Left lung (tissue), 10 donors: ENCODE measurements around the gene LGALS9C. TPM values are rescaled to one million over a fixed set of nuclear protein-coding genes. Genes with fewer than 3 reads are reported as not detected.
"Not testable (repeated sequence)": the region's sequence is repeated elsewhere in the genome, so short reads cannot be mapped to it uniquely, and the experiment has no call there.

Source experiments
- ATAC-seq: fragments of 200-7000 bp; cut with Tn5 transposase; one replicate; pipeline ENCODE4 v1.9.1; 2020; ENCODE audit warnings: moderate library complexity
- DNase-seq, 4 donors: peaks; one replicate each; pipeline ENCODE4 v3.0.0-alpha.2; 2013 to 2020
- H3K27ac ChIP-seq, 2 donors: fragments of 200-600 bp; sonication (generic) in 1 of 2; one replicate each; pipeline versions ENCODE4 v1.5.0 to v1.8.0; 2020 to 2021
- H3K27me3 ChIP-seq, 2 donors: fragments of 200-600 bp; sonication (generic) in 1 of 2; one replicate each; pipeline versions ENCODE4 v1.5.0 to v1.8.0; 2020 to 2021
- H3K36me3 ChIP-seq, 2 donors: fragments of 200-600 bp; sonication (generic) in 1 of 2; one replicate each; pipeline versions ENCODE4 v1.5.0 to v1.8.0; 2020 to 2021
- H3K4me1 ChIP-seq, 2 donors: fragments of 200-600 bp; one replicate each; pipeline ENCODE4 v1.8.0; 2021
- H3K4me3 ChIP-seq, 2 donors: fragments of 200-600 bp; sonication (generic) in 1 of 2; one replicate each; pipeline versions ENCODE4 v1.5.0 to v1.8.0; 2020 to 2021; ENCODE audit warnings: mild to moderate bottlenecking in 1 of 2
- H3K9me3 ChIP-seq, 2 donors: fragments of 200-600 bp; sonication (generic) in 1 of 2; one replicate each; pipeline versions ENCODE4 v1.5.0 to v1.8.0; 2020 to 2021
- intact Hi-C, 2 donors: fragments of 100-400 bp; cut with DNase I; formaldehyde crosslinking; loops; one replicate each; pipeline versions ENCODE4 v1.11.2 to v1.14.2; 2022
- polyA plus RNA-seq, 6 donors: library from polyadenylated mRNA; unstranded; fragments of 120-200 nt; gene quantifications; one replicate each; pipeline ENCODE4 v1.2.1, GENCODE V29; 2013; ENCODE audit not compliant: insufficient read length in 6 of 6
- total RNA-seq, 2 donors: library from RNA; stranded (reverse); fragmentation: NEBNext Ultra II Directional; extraction: Animal tissue kit (Norgen Biotek cat#: 25700); gene quantifications; one replicate each; pipeline ENCODE4 v1.2.1, GENCODE V29; 2021
- donor health status: DM: no; HTN: yes; CAD: no.
- donor health status: DM: no; HTN: no; CAD: no.

Gene LGALS9C
- total and polyA plus RNA-seq, 8 donors = 0.13 to 0.45 (median 0.17) TPM; not detected in 5

- H3K27ac ChIP-seq, H3K27me3 ChIP-seq, H3K4me1 ChIP-seq, H3K4me3 ChIP-seq, H3K9me3 ChIP-seq, ATAC-seq, H3K36me3 ChIP-seq, DNase-seq, intact Hi-C loops: not testable (repeated sequence)
Observed at GRCh38 chr17:18466250-18466983, 10.2 kb upstream of the LGALS9C start.

GRCh38 chr17:18467001-18467400, 9.6 kb upstream of the LGALS9C start:
- H3K27me3 ChIP-seq, H3K9me3 ChIP-seq, ATAC-seq, H3K36me3 ChIP-seq, DNase-seq, H3K4me1 ChIP-seq, H3K4me3 ChIP-seq, H3K27ac ChIP-seq, intact Hi-C loops: not testable (repeated sequence)

GRCh38 chr17:18468472-18469171, 8.0 kb upstream of the LGALS9C start:
- H3K36me3 ChIP-seq, DNase-seq, ATAC-seq, H3K27me3 ChIP-seq, H3K27ac ChIP-seq, H3K4me3 ChIP-seq, intact Hi-C loops, H3K4me1 ChIP-seq, H3K9me3 ChIP-seq: not testable (repeated sequence)

DNA sequence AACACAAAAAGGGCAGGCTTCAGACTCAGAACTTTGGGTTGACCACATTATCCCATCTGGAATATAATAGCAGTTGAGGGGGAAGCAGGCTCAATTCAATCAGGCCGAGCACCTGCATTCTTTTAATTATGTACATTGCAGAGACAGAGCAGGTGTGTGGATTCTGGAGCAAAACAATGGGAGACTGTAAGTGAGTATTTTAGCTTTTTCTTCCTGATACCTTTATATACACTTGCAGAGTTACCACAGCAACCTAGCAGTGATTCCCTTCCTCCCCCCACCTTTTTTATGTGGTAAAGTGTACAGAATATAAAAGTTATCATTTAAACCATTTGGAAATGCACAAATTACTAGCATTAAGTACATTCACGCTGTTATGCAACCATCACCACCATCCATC, 6.8 kb upstream of the LGALS9C start:
- intact Hi-C loops, ATAC-seq, H3K9me3 ChIP-seq, DNase-seq, H3K36me3 ChIP-seq, H3K4me1 ChIP-seq, H3K27me3 ChIP-seq, H3K4me3 ChIP-seq, H3K27ac ChIP-seq: not testable (repeated sequence)

DNA sequence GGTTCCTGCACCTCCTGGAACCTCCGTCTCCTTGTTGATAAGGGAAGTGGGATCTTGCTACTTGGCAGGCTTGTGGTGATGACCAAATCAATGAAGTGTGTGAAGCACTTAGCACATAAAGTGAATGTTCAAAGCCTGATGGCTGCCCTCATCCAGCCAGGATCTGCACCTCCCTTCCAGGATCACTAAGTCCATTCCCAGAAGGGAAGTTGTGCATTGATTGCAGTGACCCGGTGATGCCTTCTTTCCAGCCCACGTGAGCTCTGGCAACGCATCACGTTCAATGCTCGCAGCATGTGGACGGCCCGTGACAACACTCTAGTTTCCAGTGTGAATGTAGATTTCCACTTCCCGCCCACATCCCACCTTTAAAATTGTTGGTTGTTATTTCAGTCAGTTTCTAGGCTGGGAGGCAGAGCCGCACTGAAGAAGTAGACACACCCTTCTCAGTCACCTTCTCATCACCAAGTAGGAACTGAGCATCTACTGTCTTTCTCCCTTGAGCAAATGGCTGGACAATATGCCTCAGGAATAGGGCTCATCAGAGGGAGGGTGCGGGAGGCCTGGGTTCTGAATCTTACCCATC, 6.2 kb upstream of the LGALS9C start:
- intact Hi-C loops, H3K4me3 ChIP-seq, H3K27me3 ChIP-seq, ATAC-seq, H3K27ac ChIP-seq, H3K9me3 ChIP-seq, DNase-seq, H3K36me3 ChIP-seq, H3K4me1 ChIP-seq: not testable (repeated sequence)

- H3K36me3 ChIP-seq, ATAC-seq, H3K9me3 ChIP-seq, H3K4me3 ChIP-seq, H3K27ac ChIP-seq, DNase-seq, H3K27me3 ChIP-seq, H3K4me1 ChIP-seq, intact Hi-C loops: not testable (repeated sequence)
Observed at GRCh38 chr17:18473967-18474366, 2.6 kb upstream of the LGALS9C start.

DNA sequence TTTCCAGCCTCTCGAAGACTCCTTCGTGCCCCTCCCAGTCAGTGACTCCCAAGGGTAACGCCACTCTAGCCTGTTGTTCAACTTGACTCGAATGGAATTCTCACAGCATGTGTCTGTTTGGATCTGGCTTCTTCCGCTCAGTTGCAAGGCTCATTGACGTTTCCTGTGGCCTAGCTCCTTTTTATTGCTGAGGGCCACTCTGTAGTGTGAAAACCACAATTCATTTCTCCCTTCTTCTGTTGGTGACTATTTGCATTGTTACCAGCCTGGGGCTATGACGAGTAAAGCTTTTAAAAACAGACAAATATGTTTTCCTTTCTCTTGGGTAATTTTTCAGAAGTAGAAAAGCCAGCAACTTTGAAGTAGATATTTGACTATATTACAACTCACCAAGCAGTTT, 1.8 kb upstream of the LGALS9C start:
- H3K36me3 ChIP-seq, H3K4me1 ChIP-seq, intact Hi-C loops, H3K4me3 ChIP-seq, H3K27ac ChIP-seq, ATAC-seq, H3K9me3 ChIP-seq, DNase-seq, H3K27me3 ChIP-seq: not testable (repeated sequence)

GRCh38 chr17:18477367-18477766, 778 bp downstream of the LGALS9C start:
- ATAC-seq, intact Hi-C loops, H3K4me1 ChIP-seq, H3K36me3 ChIP-seq, DNase-seq, H3K9me3 ChIP-seq, H3K4me3 ChIP-seq, H3K27me3 ChIP-seq, H3K27ac ChIP-seq: not testable (repeated sequence)

DNA sequence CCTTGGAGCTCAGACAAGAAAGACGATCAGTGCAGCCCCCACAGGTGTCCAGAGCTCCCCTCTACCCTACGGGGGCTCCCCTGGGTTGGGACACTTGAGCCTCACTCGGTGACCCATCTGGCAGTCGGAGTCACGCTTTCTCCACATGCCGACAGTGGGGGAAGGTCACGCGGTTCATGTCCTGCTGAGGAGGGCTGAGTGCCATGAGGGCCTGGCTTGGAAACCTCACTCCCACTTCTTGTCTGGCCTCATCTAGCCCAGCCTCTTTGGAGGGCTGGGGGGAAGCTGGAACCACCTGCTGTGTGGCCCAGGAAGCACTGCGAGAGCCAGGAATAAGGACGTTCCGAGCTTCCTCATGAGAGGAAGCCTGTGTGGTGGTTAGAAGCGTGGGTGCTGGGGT, 1.8 kb downstream of the LGALS9C start:
- H3K4me3 ChIP-seq, DNase-seq, H3K4me1 ChIP-seq, H3K27ac ChIP-seq, H3K27me3 ChIP-seq, H3K36me3 ChIP-seq, H3K9me3 ChIP-seq, intact Hi-C loops: not testable (repeated sequence)
- ATAC-seq = peak; percentile 23

GRCh38 chr17:18478977-18479595, 2.5 kb downstream of the LGALS9C start:
- H3K9me3 ChIP-seq, DNase-seq, H3K27ac ChIP-seq, H3K4me3 ChIP-seq, H3K27me3 ChIP-seq, H3K4me1 ChIP-seq, H3K36me3 ChIP-seq, intact Hi-C loops, ATAC-seq: not testable (repeated sequence)

- DNase-seq, H3K4me1 ChIP-seq, H3K9me3 ChIP-seq, H3K27ac ChIP-seq, H3K4me3 ChIP-seq, H3K36me3 ChIP-seq, intact Hi-C loops, H3K27me3 ChIP-seq, ATAC-seq: not testable (repeated sequence)
Observed at GRCh38 chr17:18481775-18482174, 5.2 kb downstream of the LGALS9C start.

- DNase-seq, H3K27ac ChIP-seq, H3K9me3 ChIP-seq, H3K36me3 ChIP-seq, H3K4me3 ChIP-seq, intact Hi-C loops, H3K4me1 ChIP-seq, H3K27me3 ChIP-seq, ATAC-seq: not testable (repeated sequence)
Observed at GRCh38 chr17:18485936-18486464, 9.4 kb downstream of the LGALS9C start.

DNA sequence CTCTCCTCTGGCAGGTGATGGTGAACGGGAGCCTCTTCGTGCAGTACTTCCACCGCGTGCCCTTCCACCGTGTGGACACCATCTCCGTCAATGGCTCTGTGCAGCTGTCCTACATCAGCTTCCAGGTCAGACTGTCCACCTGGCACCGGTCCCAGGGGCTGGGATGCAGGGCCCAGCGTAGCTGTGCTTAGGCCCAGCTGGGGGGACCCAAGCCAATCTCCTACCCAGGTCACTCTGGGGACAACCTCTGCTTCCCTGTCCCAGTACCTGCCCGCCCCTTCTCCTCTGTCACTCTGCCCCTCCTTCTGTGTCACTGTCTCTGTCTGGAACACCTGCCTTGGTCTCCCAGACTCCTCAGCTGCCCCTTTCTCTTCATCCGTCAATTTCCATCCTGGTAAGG, 11.0 kb downstream of the LGALS9C start:
- H3K4me1 ChIP-seq, H3K9me3 ChIP-seq, H3K36me3 ChIP-seq, H3K27ac ChIP-seq, H3K27me3 ChIP-seq, H3K4me3 ChIP-seq, intact Hi-C loops, ATAC-seq, DNase-seq: not testable (repeated sequence)
